GM21825 (cell line): Measurements from ENCODE around the gene KLHL22.
"Not testable (repeated sequence)": the region's sequence is repeated elsewhere in the genome, so short reads cannot be mapped to it uniquely, and the experiment has no call there.

Source experiments
- ATAC-seq: cut with Tn5 transposase; IDR thresholded peaks from one replicate; pipeline ENCODE4 v1.9.1; 2021; ENCODE audit warnings: mild to moderate bottlenecking, moderate library complexity; ENCODE audit not compliant: unreplicated experiment

The KLHL22 gene

GRCh38 chr22:20451129-20451778, 44.3 kb downstream of the KLHL22 start:
- not testable (repeated sequence) for ATAC-seq

GRCh38 chr22:20450551-20450906, 45.1 kb downstream of the KLHL22 start:
- ATAC-seq: no peak

- ATAC-seq: no peak
These were observed 45.6 kb downstream of the KLHL22 start for GRCh38 chr22:20449819-20450550.

- no peak for ATAC-seq
These were observed 47.0 kb downstream of the KLHL22 start for GRCh38 chr22:20448630-20449029.

DNA sequence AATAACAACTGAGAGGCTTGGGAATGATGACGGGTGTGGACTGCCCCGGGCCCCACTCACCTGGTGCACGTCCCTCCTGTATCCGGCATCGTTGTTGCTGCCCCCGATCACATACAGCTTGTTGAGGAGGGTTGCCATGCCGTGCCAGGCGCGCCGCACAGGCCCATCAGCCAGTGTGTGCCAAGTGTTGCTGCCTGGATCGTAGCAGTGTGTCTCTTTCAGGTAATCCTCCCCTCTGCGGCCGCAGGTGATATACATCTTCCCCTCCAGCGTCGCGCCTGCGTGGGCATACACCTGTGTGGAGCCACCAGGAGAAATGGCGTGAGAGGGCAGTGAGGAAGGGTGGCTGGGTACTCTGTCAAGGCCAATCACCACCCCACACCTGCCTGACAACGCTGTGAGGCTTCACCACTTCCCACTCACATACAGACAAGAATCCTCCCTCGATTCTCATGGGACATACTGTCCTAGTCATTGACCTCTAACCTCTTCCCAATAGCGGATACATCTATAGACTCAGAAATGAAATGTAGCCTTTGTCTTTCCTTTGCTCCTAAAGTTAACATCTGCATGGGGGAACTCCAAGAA, 49.1 kb downstream of the KLHL22 start:
- no peak for ATAC-seq

DNA sequence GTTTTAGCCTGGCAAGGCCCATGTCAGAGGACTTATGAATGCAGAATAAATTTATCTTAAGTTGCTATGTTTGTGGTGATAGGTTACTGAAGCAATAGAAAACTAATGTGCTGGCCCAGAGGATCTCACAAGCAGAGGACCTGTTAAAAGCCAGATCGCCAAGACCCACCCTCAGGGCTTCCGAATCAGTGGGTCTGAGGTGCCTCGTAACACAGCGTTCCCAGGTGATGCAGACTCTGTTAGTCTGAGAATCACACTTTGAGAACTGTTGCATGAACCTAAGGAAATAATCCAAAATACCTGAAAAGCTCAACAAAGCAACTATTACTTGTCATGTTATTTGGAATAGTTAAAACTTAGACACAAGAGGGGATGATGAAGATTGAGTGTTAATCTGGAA, 51.3 kb downstream of the KLHL22 start:
- no peak for ATAC-seq

- ATAC-seq: no peak
These were observed 52.9 kb downstream of the KLHL22 start for GRCh38 chr22:20442485-20443284.

DNA sequence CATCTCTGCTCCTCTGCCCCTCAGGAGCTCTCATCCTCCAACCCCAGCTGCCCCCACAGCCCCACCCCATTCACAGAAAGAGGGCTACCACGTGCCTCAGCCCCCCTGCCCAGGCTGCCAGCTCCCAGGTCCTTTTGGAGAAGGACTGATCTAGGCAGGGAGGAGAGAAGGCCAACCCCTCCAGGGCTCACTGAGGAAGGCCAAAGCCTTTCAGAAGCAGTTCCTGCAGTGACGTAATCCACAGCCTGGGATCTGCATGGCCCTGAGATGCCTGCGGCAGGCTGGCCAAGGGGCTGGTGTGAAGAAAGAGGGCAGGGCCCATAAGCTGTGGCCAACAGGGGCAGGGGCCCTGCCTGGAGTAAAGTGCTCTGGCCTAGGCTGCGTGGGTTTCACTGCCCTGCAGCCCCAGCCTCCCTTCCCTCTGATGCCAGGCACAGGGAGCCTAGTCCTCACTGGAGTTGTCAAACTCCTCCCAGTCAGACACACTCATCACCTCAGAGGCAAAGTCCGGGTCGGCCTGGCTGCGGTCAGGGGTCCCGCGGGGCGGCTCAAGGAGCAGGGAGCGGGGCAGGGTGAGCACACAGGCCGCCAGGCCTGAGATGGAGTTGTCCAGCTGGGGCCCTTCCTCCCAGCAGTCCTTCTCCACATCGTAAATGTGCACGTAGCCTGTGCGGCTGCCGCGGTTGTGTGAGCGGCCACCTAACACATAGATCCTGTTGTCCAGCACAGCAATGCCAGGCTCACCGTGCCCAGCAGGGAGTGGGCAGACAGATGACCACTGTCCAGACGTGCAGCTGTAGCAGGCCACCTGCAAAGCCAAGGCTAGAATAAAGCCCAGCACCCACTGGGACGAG, 53.7 kb downstream of the KLHL22 start:
- no peak for ATAC-seq

- ATAC-seq: no peak
These were observed 54.7 kb downstream of the KLHL22 start for GRCh38 chr22:20440637-20441591.

GRCh38 chr22:20439928-20440575, 55.5 kb downstream of the KLHL22 start:
- no peak for ATAC-seq

- no peak for ATAC-seq
These were observed 56.1 kb downstream of the KLHL22 start for GRCh38 chr22:20439556-20439927.

DNA sequence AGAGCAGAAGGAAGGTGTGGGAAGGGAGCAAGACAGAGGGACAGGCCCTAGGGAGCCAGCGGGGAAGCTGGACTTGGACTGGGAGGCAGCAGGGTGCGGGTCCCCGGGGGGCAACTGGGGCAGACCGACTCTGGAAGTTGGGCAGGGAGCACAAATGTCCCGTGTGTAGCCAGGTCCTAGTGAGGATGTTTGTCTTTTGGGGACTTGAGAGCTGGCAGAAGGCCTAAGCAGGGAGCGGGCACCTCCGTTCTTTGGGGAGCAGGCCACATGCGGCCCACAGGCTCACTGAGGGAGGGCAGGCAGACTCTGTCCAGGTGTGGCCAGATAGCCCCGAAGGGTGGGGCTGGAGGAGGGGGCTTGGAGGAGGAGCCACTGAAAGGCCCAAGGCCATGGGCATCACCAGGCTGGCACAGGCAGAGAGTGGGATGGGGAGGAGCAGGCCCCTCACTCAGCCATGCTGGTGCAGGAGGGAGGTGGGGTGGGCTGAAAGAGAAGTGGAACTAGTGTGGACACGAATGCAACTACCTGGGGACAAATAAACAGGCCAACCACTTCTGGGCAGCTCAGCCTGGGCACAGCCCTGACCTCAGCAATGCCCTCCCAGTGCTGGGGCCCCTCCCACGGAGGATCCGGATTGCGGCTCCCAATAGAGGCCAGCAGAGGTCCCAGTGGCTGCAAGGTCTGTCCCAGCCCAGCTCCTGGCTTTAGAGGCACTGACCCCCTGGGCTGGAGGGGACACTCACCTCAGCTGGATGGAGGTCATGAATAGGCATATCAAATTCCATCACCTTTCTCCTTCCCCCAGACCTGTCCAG, 56.7 kb downstream of the KLHL22 start:
- ATAC-seq: no peak

DNA sequence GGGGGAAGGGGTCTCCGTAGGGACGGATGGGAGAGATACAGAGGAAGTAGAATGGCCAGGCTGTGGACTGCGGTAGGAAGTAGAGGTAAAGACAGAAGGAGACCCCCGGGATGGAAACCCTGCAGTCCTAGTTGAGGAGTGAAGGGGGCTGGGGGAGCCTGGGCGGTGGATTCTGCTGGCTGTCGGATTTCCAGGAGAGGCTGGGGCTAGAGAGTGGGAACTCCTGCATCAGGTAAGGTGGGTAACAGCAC, 57.2 kb downstream of the KLHL22 start:
- no peak for ATAC-seq

- ATAC-seq: no peak
These were observed 57.8 kb downstream of the KLHL22 start, which contains the start of gene SCARF2 for GRCh38 chr22:20437613-20438426. Gene SCARF2 (minus strand): TSS chr22:20437825. CDS start chr22:20437754, 71 bp downstream.

DNA sequence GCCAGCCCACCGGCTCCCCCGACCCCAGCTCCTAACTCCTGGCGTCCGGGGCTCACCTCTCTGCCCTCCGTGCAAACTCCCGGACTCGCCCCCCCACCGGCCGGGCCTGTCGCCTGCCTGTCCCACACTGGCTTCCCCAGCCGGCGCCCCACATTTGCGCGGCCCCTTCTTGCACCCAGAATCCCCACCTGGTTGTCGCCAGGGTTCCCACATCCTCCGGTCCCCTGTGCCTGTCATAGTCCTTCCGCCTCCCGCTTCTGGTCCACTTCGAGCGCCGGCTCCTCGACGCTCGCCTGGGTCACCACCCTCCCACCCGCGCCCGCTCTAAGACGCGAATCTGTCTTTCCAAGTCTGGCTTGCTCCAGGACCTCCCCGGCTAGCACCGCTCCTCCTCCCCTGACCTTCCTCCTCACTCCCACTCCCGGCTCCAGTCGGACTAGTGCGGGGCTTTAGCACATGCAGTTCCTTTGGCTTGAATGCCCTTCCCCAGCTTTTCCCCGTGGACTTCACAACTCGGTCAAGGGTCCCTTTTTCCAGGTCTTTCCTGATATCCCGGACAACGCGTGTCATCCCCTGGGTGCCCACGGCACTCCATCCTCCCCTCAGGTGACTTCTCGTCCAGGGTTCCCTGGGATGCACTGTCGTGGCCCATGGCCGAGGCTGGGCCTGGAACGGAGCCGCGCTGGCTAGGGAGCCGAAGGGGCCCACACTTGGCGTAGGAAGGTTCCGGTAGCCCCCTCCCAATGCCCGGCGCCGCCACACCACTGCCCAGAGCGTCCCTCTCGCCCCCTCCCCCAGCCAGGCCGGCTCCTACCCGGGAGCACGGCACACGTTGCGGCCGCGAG, 58.6 kb downstream of the KLHL22 start:
- ATAC-seq: no peak

GRCh38 chr22:20436307-20436767, 59.3 kb downstream of the KLHL22 start:
- no peak for ATAC-seq
